ENCODE measurements around the gene PKM.

PKM gene

DNA sequence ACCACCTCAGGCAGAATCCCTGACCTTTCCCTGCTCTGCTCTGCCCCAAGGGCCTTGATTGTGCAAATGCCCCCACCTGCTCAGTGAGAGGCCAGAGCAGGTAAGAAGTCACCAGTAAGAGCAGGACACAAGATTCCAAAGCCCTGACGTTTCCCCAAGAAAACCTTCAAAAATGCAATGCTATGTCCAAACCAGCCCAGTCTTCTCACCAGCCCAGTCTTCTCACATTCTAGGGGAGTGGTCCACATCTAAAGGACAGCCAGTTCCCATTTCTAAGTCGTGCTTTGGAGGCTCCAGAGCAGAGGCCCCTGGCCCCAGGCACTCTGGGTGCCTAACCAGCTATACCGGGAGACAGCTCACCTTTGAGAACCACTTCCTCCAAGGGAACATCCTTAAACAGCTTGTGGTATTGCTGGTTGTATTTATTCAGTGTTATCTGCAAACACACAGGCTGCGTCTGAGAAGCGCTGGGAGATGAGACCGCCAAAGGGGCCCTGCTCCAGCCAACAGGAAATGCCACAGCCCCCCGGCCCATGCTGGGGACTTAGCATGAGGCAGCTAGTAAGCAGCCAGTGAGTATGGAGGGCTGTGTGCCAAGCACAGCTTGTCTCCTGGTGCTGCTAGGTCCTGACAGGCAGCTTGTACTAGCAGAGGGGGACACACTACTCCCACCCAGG, 62.7 kb downstream of the PKM start:
- no peaks in the 10 kb centered on the region for H3K36me3 ChIP-seq (ENCODE audit: control insufficient read depth, insufficient read depth, low read length)
- H3K9ac ChIP-seq (ENCODE audit: low read length): no peak overlapping the region
- no peak overlapping the region for H3K27ac ChIP-seq (ENCODE audit: low read depth, low read length)
- no peaks in the 10 kb centered on the region for H3K9me3 ChIP-seq (ENCODE audit: control insufficient read depth, insufficient read depth, low read depth, low read length)
- no peak overlapping the region for H3K4me3 ChIP-seq (ENCODE audit: low read depth, low read length)
- no peaks in the 10 kb centered on the region for H3K27me3 ChIP-seq (ENCODE audit: control insufficient read depth, insufficient read depth, low read length)
- H3K4me1 ChIP-seq (ENCODE audit: control insufficient read depth, insufficient read depth, low read length): peaks cover 14% of the 10 kb centered on the region; the same call in 1 of the 2 replicates

GRCh38 chr15:72167445-72167844, 63.5 kb downstream of the PKM start:
- Histone ChIP-seq H3K4me3 (ENCODE audit: low read depth, low read length) (no peak overlapping the region), H3K27me3 (ENCODE audit: control insufficient read depth, insufficient read depth, low read length) (no peaks in the 10 kb centered on the region), H3K9me3 (ENCODE audit: control insufficient read depth, insufficient read depth, low read depth, low read length) (no peaks in the 10 kb centered on the region), H3K4me1 (ENCODE audit: control insufficient read depth, insufficient read depth, low read length) (peaks cover 14% of the 10 kb centered on the region; the same call in 1 of the 2 replicates), H3K9ac (ENCODE audit: low read length) (no peak overlapping the region), H3K27ac (ENCODE audit: low read depth, low read length) (no peak overlapping the region), H3K36me3 (ENCODE audit: control insufficient read depth, insufficient read depth, low read length) (no peaks in the 10 kb centered on the region)

DNA sequence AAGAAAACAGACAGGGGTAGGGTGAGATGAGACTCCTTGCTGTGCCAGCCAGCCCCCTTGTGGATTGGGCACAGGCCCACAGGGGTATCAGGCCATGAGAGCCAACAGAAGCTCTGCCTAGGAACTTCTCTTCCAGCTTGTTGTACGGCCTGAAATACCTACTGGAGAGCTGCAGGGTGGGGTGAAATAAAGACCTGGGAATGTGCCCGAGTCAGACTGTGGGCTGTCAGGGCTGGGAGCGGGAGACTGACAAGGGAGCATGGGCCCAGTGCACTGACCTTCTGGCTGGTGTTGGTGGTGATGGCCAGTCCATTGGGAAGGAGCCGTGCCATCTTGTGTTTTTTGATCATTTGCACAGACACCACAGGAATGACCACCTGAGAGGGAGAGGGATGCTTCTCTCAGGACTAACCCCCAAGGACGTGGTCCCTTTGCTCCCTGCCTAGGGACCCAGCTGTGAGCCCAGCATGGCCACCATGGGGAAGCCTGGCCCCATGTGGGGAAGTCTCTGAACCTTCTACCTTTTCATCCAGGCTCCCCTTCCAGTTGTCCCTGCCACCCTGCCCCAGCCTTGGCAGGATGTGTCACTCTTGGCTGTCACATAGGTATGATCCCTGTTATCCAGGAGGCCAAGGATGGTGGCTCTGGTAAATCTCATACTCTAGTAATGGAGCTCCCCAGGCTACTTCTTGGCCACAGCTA, 64.1 kb downstream of the PKM start:
- H3K27ac ChIP-seq (ENCODE audit: low read depth, low read length): no peak overlapping the region
- H3K4me1 ChIP-seq (ENCODE audit: control insufficient read depth, insufficient read depth, low read length): peaks cover 14% of the 10 kb centered on the region; the same call in 1 of the 2 replicates
- no peaks in the 10 kb centered on the region for H3K9me3 ChIP-seq (ENCODE audit: control insufficient read depth, insufficient read depth, low read depth, low read length)
- H3K9ac ChIP-seq (ENCODE audit: low read length): no peak overlapping the region
- H3K4me3 ChIP-seq (ENCODE audit: low read depth, low read length): no peak overlapping the region
- no peaks in the 10 kb centered on the region for H3K36me3 ChIP-seq (ENCODE audit: control insufficient read depth, insufficient read depth, low read length)
- no peaks in the 10 kb centered on the region for H3K27me3 ChIP-seq (ENCODE audit: control insufficient read depth, insufficient read depth, low read length)

GRCh38 chr15:72163719-72164118, 67.3 kb downstream of the PKM start:
- no peak overlapping the region for H3K9ac ChIP-seq (ENCODE audit: low read length)
- H3K36me3 ChIP-seq (ENCODE audit: control insufficient read depth, insufficient read depth, low read length): no peaks in the 10 kb centered on the region
- no peak overlapping the region for H3K4me3 ChIP-seq (ENCODE audit: low read depth, low read length)
- peaks cover 9% of the 10 kb centered on the region; the same call in 1 of the 2 replicates for H3K4me1 ChIP-seq (ENCODE audit: control insufficient read depth, insufficient read depth, low read length)
- no peaks in the 10 kb centered on the region for H3K27me3 ChIP-seq (ENCODE audit: control insufficient read depth, insufficient read depth, low read length)
- no peak overlapping the region for H3K27ac ChIP-seq (ENCODE audit: low read depth, low read length)
- no peaks in the 10 kb centered on the region for H3K9me3 ChIP-seq (ENCODE audit: control insufficient read depth, insufficient read depth, low read depth, low read length)

- no peaks in the 10 kb centered on the region for H3K4me1 ChIP-seq (ENCODE audit: control insufficient read depth, insufficient read depth, low read length)
- no peak overlapping the region for H3K9ac ChIP-seq (ENCODE audit: low read length)
- no peaks in the 10 kb centered on the region for H3K9me3 ChIP-seq (ENCODE audit: control insufficient read depth, insufficient read depth, low read depth, low read length)
- H3K36me3 ChIP-seq (ENCODE audit: control insufficient read depth, insufficient read depth, low read length): no peaks in the 10 kb centered on the region
- H3K27me3 ChIP-seq (ENCODE audit: control insufficient read depth, insufficient read depth, low read length): no peaks in the 10 kb centered on the region
- no peak overlapping the region for H3K27ac ChIP-seq (ENCODE audit: low read depth, low read length)
- no peak overlapping the region for H3K4me3 ChIP-seq (ENCODE audit: low read depth, low read length)
These were observed 68.4 kb downstream of the PKM start for GRCh38 chr15:72162569-72162968.

DNA sequence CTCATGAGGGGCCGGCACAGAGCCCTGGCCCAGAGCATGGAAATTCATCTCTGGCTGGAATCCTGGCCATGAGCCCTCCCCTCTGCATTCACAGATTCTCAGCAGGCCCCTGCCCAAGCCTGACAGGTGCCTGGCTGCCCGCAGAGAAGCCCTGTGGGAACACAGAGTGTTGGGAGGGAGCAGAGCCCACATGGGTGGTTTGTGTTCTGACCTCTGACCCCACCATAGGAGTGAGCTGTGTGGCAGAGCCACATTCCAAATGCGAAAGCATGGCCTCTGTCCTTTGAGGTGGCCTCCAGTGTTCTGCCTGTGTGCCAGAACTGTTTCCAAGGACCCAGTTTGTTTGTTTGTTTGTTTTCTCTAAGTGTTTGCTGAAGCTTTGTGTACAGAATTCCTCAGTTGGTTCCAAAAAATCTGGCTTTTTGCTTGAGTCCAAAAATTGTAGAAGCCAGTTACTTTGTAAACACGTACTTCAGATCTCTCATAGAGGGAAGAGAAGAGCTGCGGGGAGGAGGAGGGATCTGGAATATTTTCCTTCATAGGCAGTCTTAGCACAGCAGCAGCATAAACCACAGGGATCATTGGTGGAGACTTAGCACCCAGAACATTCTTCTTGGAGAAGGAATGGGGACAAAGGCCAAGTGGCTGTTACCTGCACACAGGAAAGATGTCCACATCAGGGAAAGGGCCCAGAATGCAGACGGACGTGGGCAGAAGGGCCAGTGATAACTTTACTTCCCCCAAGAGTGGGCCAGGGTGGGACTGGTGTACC, 69.4 kb downstream of the PKM start:
- H3K27ac ChIP-seq (ENCODE audit: low read depth, low read length): no peak overlapping the region
- H3K9ac ChIP-seq (ENCODE audit: low read length): no peak overlapping the region
- H3K36me3 ChIP-seq (ENCODE audit: control insufficient read depth, insufficient read depth, low read length): no peaks in the 10 kb centered on the region
- no peaks in the 10 kb centered on the region for H3K4me1 ChIP-seq (ENCODE audit: control insufficient read depth, insufficient read depth, low read length)
- H3K27me3 ChIP-seq (ENCODE audit: control insufficient read depth, insufficient read depth, low read length): no peaks in the 10 kb centered on the region
- no peaks in the 10 kb centered on the region for H3K9me3 ChIP-seq (ENCODE audit: control insufficient read depth, insufficient read depth, low read depth, low read length)
- H3K4me3 ChIP-seq (ENCODE audit: low read depth, low read length): no peak overlapping the region

DNA sequence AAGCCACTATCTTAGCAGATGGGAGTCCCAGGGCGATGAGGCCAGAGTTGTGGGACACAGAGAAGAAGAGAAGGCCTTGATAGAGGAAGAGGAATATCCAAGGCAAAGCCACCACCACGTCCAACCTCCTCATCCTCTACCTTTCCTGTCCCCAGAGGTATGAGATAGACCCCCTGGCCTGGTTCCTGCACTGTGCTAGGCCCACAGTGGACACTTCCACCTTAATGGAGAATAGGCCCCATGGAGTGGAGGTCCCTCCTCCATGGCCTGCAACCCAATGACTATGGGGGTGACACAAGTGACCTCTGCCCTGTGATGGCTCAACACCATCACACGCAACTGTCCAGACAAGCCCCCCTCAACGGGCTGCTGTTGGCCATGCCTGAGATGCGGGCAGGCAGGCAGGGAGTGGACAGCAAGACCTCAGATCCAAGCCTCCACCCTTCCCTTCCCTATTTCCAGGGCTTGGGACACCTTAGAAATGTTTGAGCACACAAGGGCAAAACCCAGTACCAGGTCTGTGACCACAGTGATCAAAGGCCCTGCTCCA, 70.2 kb downstream of the PKM start:
- no peak overlapping the region for H3K27ac ChIP-seq (ENCODE audit: low read depth, low read length)
- no peaks in the 10 kb centered on the region for H3K36me3 ChIP-seq (ENCODE audit: control insufficient read depth, insufficient read depth, low read length)
- H3K9me3 ChIP-seq (ENCODE audit: control insufficient read depth, insufficient read depth, low read depth, low read length): no peaks in the 10 kb centered on the region
- peaks cover 2% of the 10 kb centered on the region; the same call in 1 of the 2 replicates for H3K4me1 ChIP-seq (ENCODE audit: control insufficient read depth, insufficient read depth, low read length)
- peaks cover 2% of the 10 kb centered on the region; the same call in 1 of the 2 replicates for H3K27me3 ChIP-seq (ENCODE audit: control insufficient read depth, insufficient read depth, low read length)
- no peak overlapping the region for H3K4me3 ChIP-seq (ENCODE audit: low read depth, low read length)
- H3K9ac ChIP-seq (ENCODE audit: low read length): no peak overlapping the region

DNA sequence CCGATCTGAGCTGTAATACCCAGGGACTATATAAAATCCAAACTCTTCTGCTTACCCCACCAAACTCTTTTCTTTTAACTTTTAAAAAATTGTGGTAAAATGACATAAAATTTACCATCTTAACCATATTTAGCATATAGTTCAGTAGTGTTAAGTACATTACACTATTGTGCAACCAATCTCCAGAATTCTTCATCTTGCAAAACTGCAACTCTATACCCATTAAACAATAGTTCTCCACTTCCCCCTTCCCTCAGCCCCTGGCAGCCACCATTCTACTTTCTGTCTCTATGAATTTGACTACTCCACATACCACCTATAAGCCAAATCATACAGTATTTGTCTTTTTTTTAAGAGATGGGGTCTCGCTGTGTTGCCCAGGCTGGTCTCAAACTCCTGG, 74.1 kb downstream of the PKM start:
- peaks cover 6% of the 10 kb centered on the region; the same call in 1 of the 2 replicates for H3K27me3 ChIP-seq (ENCODE audit: control insufficient read depth, insufficient read depth, low read length)
- no peaks in the 10 kb centered on the region for H3K9me3 ChIP-seq (ENCODE audit: control insufficient read depth, insufficient read depth, low read depth, low read length)
- no peaks in the 10 kb centered on the region for H3K36me3 ChIP-seq (ENCODE audit: control insufficient read depth, insufficient read depth, low read length)
- H3K4me3 ChIP-seq (ENCODE audit: low read depth, low read length): no peak overlapping the region
- H3K9ac ChIP-seq (ENCODE audit: low read length): no peak overlapping the region
- H3K27ac ChIP-seq (ENCODE audit: low read depth, low read length): no peak overlapping the region
- H3K4me1 ChIP-seq (ENCODE audit: control insufficient read depth, insufficient read depth, low read length): peaks cover 10% of the 10 kb centered on the region; the same call in 1 of the 2 replicates

GRCh38 chr15:72155635-72156616, 75.1 kb downstream of the PKM start:
- peaks cover 10% of the 10 kb centered on the region; the same call in 1 of the 2 replicates for H3K4me1 ChIP-seq (ENCODE audit: control insufficient read depth, insufficient read depth, low read length)
- peak overlapping the region; percentile 33 for H3K4me3 ChIP-seq (ENCODE audit: low read depth, low read length)
- H3K27ac ChIP-seq (ENCODE audit: low read depth, low read length): no peak overlapping the region
- H3K9ac ChIP-seq (ENCODE audit: low read length): no peak overlapping the region
- no peaks in the 10 kb centered on the region for H3K36me3 ChIP-seq (ENCODE audit: control insufficient read depth, insufficient read depth, low read length)
- H3K27me3 ChIP-seq (ENCODE audit: control insufficient read depth, insufficient read depth, low read length): peaks cover 6% of the 10 kb centered on the region; the same call in 1 of the 2 replicates
- no peaks in the 10 kb centered on the region for H3K9me3 ChIP-seq (ENCODE audit: control insufficient read depth, insufficient read depth, low read depth, low read length)

Data from HUES6 (cell line).